CD14-positive monocyte (primary cell): ENCODE data around the gene USP15. TPM values are rescaled to one million over a fixed set of nuclear protein-coding genes. Genes with fewer than 3 reads are reported as not detected.
"Not testable (repeated sequence)": the region's sequence is repeated elsewhere in the genome, so short reads cannot be mapped to it uniquely, and the experiment has no call there.

Experiments
- DNase-seq, 3 donors: peaks; one replicate each; pipeline ENCODE4 v3.0.0-alpha.2; 2011 to 2022
- H2AFZ ChIP-seq: 2 replicates; pipeline ENCODE4 v1.6.0; 2012; ENCODE audit warnings: mild to moderate bottlenecking, low read depth, low read length, inconsistent platforms; ENCODE audit not compliant: insufficient read depth, poor library complexity, severe bottlenecking
- H3K27ac ChIP-seq, 2 donors: 1 replicate in 1 of 2; 2 replicates in 1 of 2; pipeline ENCODE4 v1.5.1; 2012 to 2013; ENCODE audit warnings: low read length in 2 of 2, control low read depth in 1 of 2, inconsistent platforms in 1 of 2, low read depth in 1 of 2, mild to moderate bottlenecking in 1 of 2
- H3K27me3 ChIP-seq, 2 donors: one replicate each; pipeline versions ENCODE4 v1.6.0 to v1.6.1; 2011 to 2013; ENCODE audit warnings: low read length in 2 of 2; ENCODE audit not compliant: control insufficient read depth in 2 of 2, insufficient read depth in 2 of 2
- H3K36me3 ChIP-seq, 2 donors: replicated peaks in 1 of 2; 1 replicate in 1 of 2; 2 replicates in 1 of 2; pipeline versions ENCODE4 v1.5.1 to v1.6.1; 2012 to 2013; ENCODE audit warnings: low read length in 2 of 2, control low read depth in 1 of 2, inconsistent platforms in 1 of 2, mild to moderate bottlenecking in 1 of 2; ENCODE audit not compliant: insufficient read depth in 2 of 2, control insufficient read depth in 1 of 2
- H3K4me1 ChIP-seq, 2 donors: 1 replicate in 1 of 2; 2 replicates in 1 of 2; pipeline versions ENCODE4 v1.5.1 to v1.6.1; 2012 to 2013; ENCODE audit warnings: low read length in 2 of 2, control low read depth in 1 of 2, inconsistent platforms in 1 of 2, mild to moderate bottlenecking in 1 of 2, moderate library complexity in 1 of 2; ENCODE audit not compliant: insufficient read depth in 2 of 2, control insufficient read depth in 1 of 2
- H3K4me2 ChIP-seq: replicated peaks from 2 replicates; pipeline ENCODE3; 2012; ENCODE audit warnings: low read length, moderate library complexity, mild to moderate bottlenecking; ENCODE audit not compliant: poor library complexity, severe bottlenecking; ENCODE audit errors: extremely low read depth
- H3K4me3 ChIP-seq, 3 experiments: fragments of 200-600 bp in 1 of 3; sonication (generic) in 1 of 3; replicated peaks in 1 of 3; 1 replicate in 2 of 3; 2 replicates in 1 of 3; pipeline ENCODE4 v1.5.1; 2011 to 2013; ENCODE audit warnings: low read length in 3 of 3, mild to moderate bottlenecking in 3 of 3, control low read depth in 2 of 3, low read depth in 2 of 3, inconsistent platforms in 1 of 3, moderate library complexity in 1 of 3
- H3K79me2 ChIP-seq: 2 replicates; pipeline ENCODE4 v1.6.0; 2012; ENCODE audit warnings: mild to moderate bottlenecking, control low read depth, inconsistent platforms, low read length, moderate library complexity; ENCODE audit not compliant: insufficient read depth
- H3K9ac ChIP-seq: 2 replicates; pipeline ENCODE4 v1.6.0; 2017; ENCODE audit warnings: low read length, mild to moderate bottlenecking; ENCODE audit not compliant: insufficient read depth, poor library complexity, severe bottlenecking
- H3K9me3 ChIP-seq, 2 donors: replicated peaks in 1 of 2; 1 replicate in 1 of 2; 2 replicates in 1 of 2; pipeline versions ENCODE4 v1.5.1 to v1.6.1; 2012 to 2013; ENCODE audit warnings: low read length in 2 of 2, control low read depth in 1 of 2; ENCODE audit not compliant: control insufficient read depth in 1 of 2, insufficient read depth in 1 of 2
- H4K20me1 ChIP-seq: 2 replicates; pipeline ENCODE4 v1.6.0; 2012; ENCODE audit warnings: mild to moderate bottlenecking, low read length, control low read depth, moderate library complexity; ENCODE audit not compliant: insufficient read depth
- H3K27ac Mint-ChIP-seq, 7 donors: one replicate each; pipeline ENCODE4 v1.8.0; 2020; ENCODE audit warnings: mild to moderate bottlenecking in 7 of 7, mixed read lengths in 7 of 7, moderate library complexity in 6 of 7, inconsistent platforms in 2 of 7
- H3K27me3 Mint-ChIP-seq, 3 donors: one replicate each; pipeline ENCODE4 v1.8.0; 2021 to 2022; ENCODE audit warnings: low read depth in 3 of 3, mild to moderate bottlenecking in 3 of 3, mixed read lengths in 3 of 3, moderate library complexity in 3 of 3, inconsistent platforms in 1 of 3
- H3K36me3 Mint-ChIP-seq, 2 donors: one replicate each; pipeline ENCODE4 v1.8.0; 2020; ENCODE audit warnings: mixed read lengths in 2 of 2, inconsistent platforms in 1 of 2, mild to moderate bottlenecking in 1 of 2
- H3K4me1 Mint-ChIP-seq: one replicate; pipeline ENCODE4 v1.8.0; 2020; ENCODE audit warnings: mild to moderate bottlenecking, mixed read lengths
- H3K4me3 Mint-ChIP-seq, 2 donors: one replicate each; pipeline ENCODE4 v1.8.0; 2020; ENCODE audit warnings: mild to moderate bottlenecking in 2 of 2, mixed read lengths in 2 of 2, moderate library complexity in 1 of 2
- H3K9me3 Mint-ChIP-seq, 7 donors: one replicate each; pipeline ENCODE4 v1.8.0; 2020 to 2022; ENCODE audit warnings: mixed read lengths in 7 of 7, mild to moderate bottlenecking in 6 of 7, moderate library complexity in 6 of 7, inconsistent platforms in 2 of 7
- CTCF ChIP-seq: fragments of 200-600 bp; IDR thresholded peaks from one replicate; pipeline ENCODE4 v1.8.0; 2022; ENCODE audit warnings: antibody characterized with exemption, mild to moderate bottlenecking
- WGBS: methylation state at CpG from one replicate; pipeline ENCODE4 v1.1.5; 2013; ENCODE audit warnings: missing lambda C conversion rate; ENCODE audit not compliant: insufficient coverage; 5-methylcytosine and 5-hydroxymethylcytosine counted together
- intact Hi-C, 2 donors: fragments of 100-400 bp; cut with micrococcal nuclease; formaldehyde crosslinking; loops; one replicate each; pipeline versions ENCODE4 v1.15.0 to v1.15.1; 2023
- polyA plus RNA-seq, 3 donors: library from polyadenylated mRNA; depleted of rRNA in 1 of 3; unstranded in 2 of 3; stranded (reverse) in 1 of 3; fragments of 300-500 nt in 2 of 3; fragments of >200 nt in 1 of 3; fragmentation: Illumina TruSeq in 2 of 3; gene quantifications; 1 replicate in 2 of 3; 2 replicates in 1 of 3; pipeline ENCODE4 v1.2.3, GENCODE V29; 2012 to 2021

Gene USP15
- polyA plus RNA-seq, 3 donors: 146 to 449 (median 180) TPM

DNA sequence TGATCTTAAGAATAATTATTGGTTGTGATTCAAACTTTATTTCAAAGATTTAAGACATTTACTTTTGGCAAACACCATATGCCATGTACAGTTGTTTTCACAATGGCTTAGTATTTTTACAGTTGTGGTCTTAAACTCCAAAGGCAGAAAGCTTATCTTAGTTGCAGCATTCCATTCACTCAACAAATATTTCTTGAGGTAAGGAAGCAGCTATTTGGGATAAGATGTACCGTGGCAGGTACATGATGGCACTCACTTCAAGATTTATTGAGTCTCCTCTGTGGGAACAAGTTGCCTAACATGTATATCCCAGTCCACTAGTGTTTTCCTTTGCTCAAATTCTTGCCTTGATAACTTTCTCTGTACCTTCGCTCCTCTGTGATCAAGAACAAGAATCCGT, 198.4 kb downstream of the USP15 start:
- H3K36me3 ChIP-seq: no peaks in the 10 kb centered on the region
- no peak overlapping the region for H3K4me2 ChIP-seq
- Mint-ChIP-seq H3K27me3 (peaks cover 1 to 3% (median 2%) of the 10 kb centered on the region in 3 donors), H3K36me3 (peaks cover 0 to 7% of the 10 kb centered on the region in 2 donors), H3K27ac (no peak overlapping the region), H3K4me1 (no peaks in the 10 kb centered on the region), H3K4me3 (no peak overlapping the region), H3K9me3 (peaks cover 20 to 48% (median 44%) of the 10 kb centered on the region in 7 donors)
- intact Hi-C loops: no loop called here
- no peak for DNase-seq
- no peaks in the 10 kb centered on the region for H3K4me1 ChIP-seq
- H3K27me3 ChIP-seq: no peaks in the 10 kb centered on the region
- no peaks in the 10 kb centered on the region for H3K79me2 ChIP-seq
- H3K27ac ChIP-seq: no peak overlapping the region
- H2AFZ ChIP-seq: no peak overlapping the region
- WGBS: 100% methylated on average over 1 of the region's 3 CpGs
- H3K4me3 ChIP-seq: no peak overlapping the region
- H3K9me3 ChIP-seq: peaks cover 24 to 38% of the 10 kb centered on the region in 2 donors
- H3K9ac ChIP-seq: no peak overlapping the region
- no peaks in the 10 kb centered on the region for H4K20me1 ChIP-seq
- no peak for TF ChIP-seq CTCF

- H3K4me1 Mint-ChIP-seq: no peaks in the 10 kb centered on the region
- H3K4me3 ChIP-seq: no peak overlapping the region
- H3K27me3 Mint-ChIP-seq: peaks cover 0 to 3% (median 3%) of the 10 kb centered on the region in 3 donors
- intact Hi-C loops: no loop called here
- H3K36me3 Mint-ChIP-seq: peaks cover 0 to 7% of the 10 kb centered on the region in 2 donors
- peaks cover 23 to 46% (median 42%) of the 10 kb centered on the region in 7 donors for H3K9me3 Mint-ChIP-seq
- no peaks in the 10 kb centered on the region for H4K20me1 ChIP-seq
- peaks cover 27 to 36% of the 10 kb centered on the region in 2 donors for H3K9me3 ChIP-seq
- no peak overlapping the region for H3K27ac Mint-ChIP-seq
- H3K4me2 ChIP-seq: no peak overlapping the region
- TF ChIP-seq CTCF: no peak
- H3K4me3 Mint-ChIP-seq: no peak overlapping the region
- no peaks in the 10 kb centered on the region for H3K79me2 ChIP-seq
- no peaks in the 10 kb centered on the region for H3K4me1 ChIP-seq
- no peaks in the 10 kb centered on the region for H3K27me3 ChIP-seq
- no peak overlapping the region for H3K9ac ChIP-seq
- H3K36me3 ChIP-seq: no peaks in the 10 kb centered on the region
- no peak overlapping the region for H2AFZ ChIP-seq
- no peak for DNase-seq
- H3K27ac ChIP-seq: no peak overlapping the region
Observed at GRCh38 chr12:62459976-62460375, 199.8 kb downstream of the USP15 start.

- H3K4me1 ChIP-seq, H3K79me2 ChIP-seq, H3K4me1 Mint-ChIP-seq, H2AFZ ChIP-seq, H3K27ac ChIP-seq, H3K27ac Mint-ChIP-seq, H3K36me3 ChIP-seq, H3K9ac ChIP-seq, H3K4me3 ChIP-seq, H3K4me3 Mint-ChIP-seq, H3K4me2 ChIP-seq, H4K20me1 ChIP-seq, H3K27me3 Mint-ChIP-seq, intact Hi-C loops, H3K36me3 Mint-ChIP-seq, H3K27me3 ChIP-seq, DNase-seq: not testable (repeated sequence)
- peaks cover 20 to 24% of the 10 kb centered on the region in 2 donors for H3K9me3 ChIP-seq
- 99% methylated on average over 31 of the region's 32 CpGs for WGBS
- H3K9me3 Mint-ChIP-seq: peaks cover 16 to 33% (median 30%) of the 10 kb centered on the region in 7 donors
Observed at GRCh38 chr12:62461171-62461837, 201.1 kb downstream of the USP15 start.
